PFSK-1 (cell line): ENCODE measurements around the gene ACOX1.

Source experiments
- SIN3A ChIP-seq: IDR thresholded peaks from 2 replicates; pipeline ENCODE4 v1.6.1; 2012; ENCODE audit warnings: mild to moderate bottlenecking, low read length, moderate library complexity, borderline replicate concordance; ENCODE audit not compliant: insufficient read depth
- TAF1 ChIP-seq: IDR thresholded peaks from 2 replicates; pipeline ENCODE4 v1.6.1; 2012; ENCODE audit warnings: low read length, control low read depth, borderline replicate concordance; ENCODE audit not compliant: insufficient read depth

Gene ACOX1

GRCh38 chr17:75891605-75892555, 87.1 kb downstream of the ACOX1 start:
- TF ChIP-seq SIN3A (no peak), TAF1 (no peak)
